Hepatocyte (in vitro differentiated cells): Measurements from ENCODE around the gene PKP1. TPM values are rescaled to one million over a fixed set of nuclear protein-coding genes. Genes with fewer than 3 reads are reported as not detected.
A peak's percentile ranks its signal among the peaks of the same experiment; 100 is the strongest.

Experiments
- DNase-seq: peaks from one replicate; pipeline ENCODE4 v3.0.0-alpha.2; 2016; ENCODE audit warnings: low spot score
- H2AFZ ChIP-seq: fragments of 200-600 bp; sonication (generic); 2 replicates; pipeline ENCODE4 v1.6.0; 2016; ENCODE audit warnings: antibody characterized with exemption, mild to moderate bottlenecking
- H3K27ac ChIP-seq: fragments of 200-600 bp; sonication (generic); 2 replicates; pipeline ENCODE4 v1.5.1; 2016; ENCODE audit warnings: mild to moderate bottlenecking
- H3K27me3 ChIP-seq: fragments of 200-600 bp; sonication (generic); 2 replicates; pipeline ENCODE4 v1.6.1; 2016
- H3K36me3 ChIP-seq: fragments of 200-600 bp; sonication (generic); replicated peaks from 2 replicates; pipeline ENCODE4 v1.5.1; 2016; ENCODE audit warnings: low read depth; ENCODE audit not compliant: insufficient read depth
- H3K4me1 ChIP-seq: fragments of 200-600 bp; sonication (generic); 2 replicates; pipeline ENCODE4 v1.5.1; 2016; ENCODE audit warnings: mild to moderate bottlenecking, moderate library complexity; ENCODE audit not compliant: insufficient read depth
- H3K4me2 ChIP-seq: fragments of 200-600 bp; sonication (generic); 2 replicates; pipeline ENCODE4 v1.6.0; 2016
- H3K4me3 ChIP-seq: fragments of 200-600 bp; sonication (generic); 2 replicates; pipeline ENCODE4 v1.5.1; 2016; ENCODE audit warnings: mild to moderate bottlenecking
- H3K79me2 ChIP-seq: fragments of 200-600 bp; sonication (generic); 2 replicates; pipeline ENCODE4 v1.6.0; 2017; ENCODE audit warnings: mild to moderate bottlenecking
- H3K9me2 ChIP-seq: fragments of 200-600 bp; sonication (generic); replicated peaks from 2 replicates; pipeline ENCODE4 v1.6.0; 2017; ENCODE audit warnings: mild to moderate bottlenecking; ENCODE audit not compliant: insufficient read depth
- H3K9me3 ChIP-seq: fragments of 200-600 bp; sonication (generic); 2 replicates; pipeline ENCODE4 v1.5.1; 2016; ENCODE audit warnings: low read depth, mild to moderate bottlenecking
- H4K20me1 ChIP-seq: fragments of 200-600 bp; sonication (generic); 2 replicates; pipeline ENCODE4 v1.6.0; 2016; ENCODE audit warnings: mild to moderate bottlenecking; ENCODE audit not compliant: insufficient read depth, poor library complexity, severe bottlenecking
- EZH2 ChIP-seq: fragments of 200-600 bp; sonication (generic); IDR thresholded peaks from 2 replicates; pipeline ENCODE4 v1.6.1; 2016; ENCODE audit warnings: antibody characterized with exemption, mild to moderate bottlenecking, borderline replicate concordance
- EZH2phosphoT487 ChIP-seq: fragments of 200-600 bp; sonication (generic); IDR thresholded peaks from one replicate; pipeline ENCODE4 v1.6.1; 2018; ENCODE audit warnings: antibody characterized with exemption, mild to moderate bottlenecking, low read depth, moderate library complexity; ENCODE audit not compliant: unreplicated experiment, severe bottlenecking
- WGBS: methylation state at CpG from one replicate; pipeline ENCODE4 v1.1.6; 2016; ENCODE audit warnings: low lambda C conversion rate; ENCODE audit errors: missing lambda C conversion rate; 5-methylcytosine and 5-hydroxymethylcytosine counted together
- polyA plus RNA-seq: library from polyadenylated mRNA; unstranded; fragments of >200 nt; fragmentation: Nextera tagmentation; extraction: Ambion mirVana; gene quantifications from 2 replicates; pipeline ENCODE4 v1.2.1, GENCODE V29; 2016
- total RNA-seq: library from RNA; depleted of rRNA; stranded (reverse); fragments of >200 nt; gene quantifications from 2 replicates; pipeline ENCODE4 v1.2.3, GENCODE V29; 2014
- TF ChIP-seq, protein P1 (sequence below): fragments of 200-600 bp; sonication (generic); IDR thresholded peaks from 2 replicates; pipeline ENCODE4 v1.5.1; 2016; ENCODE audit warnings: antibody characterized with exemption, mild to moderate bottlenecking; ENCODE audit not compliant: poor library complexity

Gene PKP1
- total and polyA plus RNA-seq, 2 experiments from 2014 or later = 0.04 to 0.33 TPM

DNA sequence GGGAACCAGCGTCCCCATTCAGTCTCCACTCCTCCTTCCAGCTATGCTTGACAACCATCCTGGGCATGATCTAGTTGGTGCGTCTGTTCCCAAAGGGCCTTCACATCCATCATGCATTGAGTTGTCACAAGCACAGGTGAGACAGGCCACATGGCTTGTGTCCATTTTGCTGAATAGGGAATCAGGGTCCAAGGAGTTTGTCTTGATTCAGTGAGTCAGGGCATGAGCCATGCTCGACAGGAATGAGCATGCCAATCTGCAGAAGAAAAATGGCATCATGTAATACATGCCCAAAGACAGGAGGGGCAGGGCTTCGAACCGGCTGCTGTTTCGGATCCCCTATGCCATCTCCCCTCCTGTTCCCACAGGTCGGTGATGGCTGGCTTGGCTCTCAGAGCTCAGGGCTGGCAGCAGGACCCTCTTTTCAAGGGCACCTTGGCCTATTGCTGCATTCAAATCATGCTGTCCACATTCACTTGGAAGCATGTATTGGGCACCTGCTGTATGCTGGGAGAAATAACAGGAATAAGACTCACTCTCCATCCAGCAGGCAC lies 44.5 kb downstream of the PKP1 start:
- Histone ChIP-seq H3K4me2 (no peak overlapping the region), H3K9me2 (no peaks in the 10 kb centered on the region), H3K27ac (no peak overlapping the region), H3K36me3 (no peaks in the 10 kb centered on the region), H3K79me2 (no peaks in the 10 kb centered on the region), H3K4me3 (no peak overlapping the region), H2AFZ (no peak overlapping the region), H3K9me3 (no peaks in the 10 kb centered on the region), H4K20me1 (no peaks in the 10 kb centered on the region), H3K27me3 (no peaks in the 10 kb centered on the region), H3K4me1 (peaks cover 15% of the 10 kb centered on the region)
- 96% methylated on average over 7 of the region's 7 CpGs for WGBS
- TF ChIP-seq EZH2phosphoT487 (no peak), EZH2 (no peak)
- TF ChIP-seq, protein P1, sequence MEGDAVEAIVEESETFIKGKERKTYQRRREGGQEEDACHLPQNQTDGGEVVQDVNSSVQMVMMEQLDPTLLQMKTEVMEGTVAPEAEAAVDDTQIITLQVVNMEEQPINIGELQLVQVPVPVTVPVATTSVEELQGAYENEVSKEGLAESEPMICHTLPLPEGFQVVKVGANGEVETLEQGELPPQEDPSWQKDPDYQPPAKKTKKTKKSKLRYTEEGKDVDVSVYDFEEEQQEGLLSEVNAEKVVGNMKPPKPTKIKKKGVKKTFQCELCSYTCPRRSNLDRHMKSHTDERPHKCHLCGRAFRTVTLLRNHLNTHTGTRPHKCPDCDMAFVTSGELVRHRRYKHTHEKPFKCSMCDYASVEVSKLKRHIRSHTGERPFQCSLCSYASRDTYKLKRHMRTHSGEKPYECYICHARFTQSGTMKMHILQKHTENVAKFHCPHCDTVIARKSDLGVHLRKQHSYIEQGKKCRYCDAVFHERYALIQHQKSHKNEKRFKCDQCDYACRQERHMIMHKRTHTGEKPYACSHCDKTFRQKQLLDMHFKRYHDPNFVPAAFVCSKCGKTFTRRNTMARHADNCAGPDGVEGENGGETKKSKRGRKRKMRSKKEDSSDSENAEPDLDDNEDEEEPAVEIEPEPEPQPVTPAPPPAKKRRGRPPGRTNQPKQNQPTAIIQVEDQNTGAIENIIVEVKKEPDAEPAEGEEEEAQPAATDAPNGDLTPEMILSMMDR = no peak
- no peak for DNase-seq

DNA sequence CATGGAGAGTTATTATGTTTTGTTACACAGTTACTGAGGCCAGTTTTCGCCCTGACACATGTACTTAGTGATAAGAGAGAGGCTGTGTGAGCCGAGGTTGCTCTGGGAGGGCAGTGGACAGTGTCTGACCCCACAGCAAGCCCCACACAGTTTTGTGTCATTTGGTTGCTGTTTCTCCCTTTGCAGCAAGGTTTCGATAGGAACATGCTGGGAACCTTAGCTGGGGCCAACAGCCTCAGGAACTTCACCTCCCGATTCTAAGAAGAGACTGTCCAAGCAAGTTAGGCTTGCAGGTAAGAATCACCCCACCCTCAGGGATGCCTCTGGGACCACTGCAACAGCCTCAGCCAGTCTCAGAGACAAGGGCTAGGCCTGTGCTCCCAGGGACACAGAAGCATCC lies 45.3 kb downstream of the PKP1 start:
- H3K4me3 ChIP-seq = no peak overlapping the region
- H4K20me1 ChIP-seq = no peaks in the 10 kb centered on the region
- no peak overlapping the region for H3K27ac ChIP-seq
- no peak overlapping the region for H2AFZ ChIP-seq
- no peaks in the 10 kb centered on the region for H3K9me2 ChIP-seq
- peaks cover 15% of the 10 kb centered on the region for H3K4me1 ChIP-seq
- H3K27me3 ChIP-seq = no peaks in the 10 kb centered on the region
- H3K4me2 ChIP-seq = no peak overlapping the region
- H3K36me3 ChIP-seq = no peaks in the 10 kb centered on the region
- H3K9me3 ChIP-seq = no peaks in the 10 kb centered on the region
- H3K79me2 ChIP-seq = no peaks in the 10 kb centered on the region
- DNase-seq = peak; percentile 34
- WGBS = 60% methylated on average over 4 of the region's 4 CpGs
- TF ChIP-seq EZH2 = no peak
- TF ChIP-seq, protein P1 = no peak
- no peak for TF ChIP-seq EZH2phosphoT487

DNA sequence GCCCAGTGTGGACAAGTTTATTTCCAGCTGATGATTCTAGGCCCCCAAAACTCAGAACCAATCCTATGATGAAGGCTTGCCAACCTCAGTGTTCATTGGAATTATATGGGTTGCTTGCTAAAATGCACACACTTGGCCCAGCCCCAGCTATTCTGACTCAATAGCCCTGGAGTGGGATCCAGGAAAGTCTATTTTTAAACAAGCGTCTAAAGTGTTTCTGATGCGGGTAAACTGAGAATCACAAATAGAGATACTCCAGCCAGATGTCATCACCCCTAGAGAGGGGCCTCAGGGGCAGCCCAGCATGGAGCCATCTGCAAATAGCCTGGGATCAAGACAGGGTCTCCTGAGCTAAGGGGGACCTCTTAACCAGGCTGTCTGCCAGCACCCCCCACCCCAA lies 46.0 kb downstream of the PKP1 start:
- H3K36me3 ChIP-seq = no peaks in the 10 kb centered on the region
- no peak overlapping the region for H2AFZ ChIP-seq
- no peak for TF ChIP-seq EZH2phosphoT487
- TF ChIP-seq, protein P1 = no peak
- TF ChIP-seq EZH2 = no peak
- WGBS = 52% methylated on average over 2 of the region's 2 CpGs
- H3K9me3 ChIP-seq = no peaks in the 10 kb centered on the region
- no peaks in the 10 kb centered on the region for H4K20me1 ChIP-seq
- H3K4me1 ChIP-seq = peaks cover 15% of the 10 kb centered on the region
- no peak overlapping the region for H3K4me3 ChIP-seq
- no peaks in the 10 kb centered on the region for H3K9me2 ChIP-seq
- no peaks in the 10 kb centered on the region for H3K27me3 ChIP-seq
- DNase-seq = no peak
- H3K79me2 ChIP-seq = no peaks in the 10 kb centered on the region
- peak overlapping the region; percentile 62 for H3K27ac ChIP-seq
- H3K4me2 ChIP-seq = no peak overlapping the region

DNA sequence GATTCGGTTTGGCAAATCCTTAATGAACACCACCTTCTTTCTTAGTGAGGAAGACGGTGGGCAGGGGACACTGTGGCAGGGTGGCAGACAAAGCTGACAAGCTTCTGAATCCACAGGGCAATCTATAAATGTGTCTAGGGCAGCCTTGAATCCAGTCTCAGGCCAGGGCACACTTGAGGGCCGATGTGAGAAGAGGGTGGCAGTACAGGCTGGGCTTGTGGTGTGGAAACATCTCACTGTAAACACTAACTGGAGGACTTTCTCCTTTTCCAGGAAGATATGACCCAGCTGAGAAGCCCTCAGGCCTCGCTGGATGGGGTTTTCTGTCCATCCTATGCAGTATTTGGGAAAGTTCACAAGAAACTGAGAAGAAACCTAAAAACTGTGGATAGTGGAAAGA lies 46.5 kb downstream of the PKP1 start:
- WGBS = 79% methylated on average over 4 of the region's 4 CpGs
- Histone ChIP-seq H2AFZ (no peak overlapping the region), H3K4me3 (no peak overlapping the region), H3K9me3 (no peaks in the 10 kb centered on the region), H3K4me2 (no peak overlapping the region), H3K9me2 (no peaks in the 10 kb centered on the region), H3K4me1 (peaks cover 15% of the 10 kb centered on the region), H3K27me3 (no peaks in the 10 kb centered on the region), H3K27ac (peak overlapping the region; percentile 62), H3K36me3 (no peaks in the 10 kb centered on the region), H3K79me2 (no peaks in the 10 kb centered on the region), H4K20me1 (no peaks in the 10 kb centered on the region)
- no peak for DNase-seq
- TF ChIP-seq EZH2 (no peak), EZH2phosphoT487 (no peak)
- TF ChIP-seq, protein P1 = no peak
